ENCODE results near the gene KRTAP19-7. TPM values are rescaled to one million over a fixed set of nuclear protein-coding genes. Genes with fewer than 3 reads are reported as not detected.

Gene KRTAP19-7
- not detected in 2 replicates for total RNA-seq

GRCh38 chr21:30561264-30561895 lies at the start of gene KRTAP19-7:
KRTAP19-7 (minus strand) TSS chr21:30561314; CDS start chr21:30561289, 25 bp downstream.

GRCh38 chr21:30600787-30601186 lies 39.7 kb upstream of the KRTAP19-7 start, which contains the start of gene KRTAP22-1:
KRTAP22-1 (plus strand) TSS chr21:30601087.

GRCh38 chr21:30598802-30599201 lies 37.7 kb upstream of the KRTAP19-7 start, which contains the start of gene KRTAP6-2:
KRTAP6-2 (minus strand) TSS chr21:30598902; CDS start chr21:30598874, 28 bp downstream.

GRCh38 chr21:30592140-30592539 lies 31.0 kb upstream of the KRTAP19-7 start, which contains the start of gene KRTAP6-3:
KRTAP6-3 (plus strand) TSS chr21:30592440; CDS start chr21:30592446, 6 bp downstream.

GRCh38 chr21:30590297-30590696 lies 29.2 kb upstream of the KRTAP19-7 start, which contains the start of gene KRTAP22-2:
KRTAP22-2 (minus strand) TSS chr21:30590397.

GRCh38 chr21:30541764-30542163 lies 19.4 kb downstream of the KRTAP19-7 start, which contains the start of gene KRTAP19-6:
KRTAP19-6 (minus strand) TSS chr21:30541864; CDS start chr21:30541833, 31 bp downstream.

Other genes starting within 250 kb of the KRTAP19-7 start
- not detected in 2 replicates for gene KRTAP26-1, start 241.0 kb downstream of the KRTAP19-7 start, total RNA-seq
- gene KRTAP27-1, start 223.6 kb downstream of the KRTAP19-7 start, total RNA-seq = not detected in 2 replicates
- not detected in 2 replicates for gene KRTAP23-1, start 212.7 kb downstream of the KRTAP19-7 start, total RNA-seq
- gene KRTAP13-2, start 189.0 kb downstream of the KRTAP19-7 start, total RNA-seq = not detected in 2 replicates
- not detected in 2 replicates for gene KRTAP13-1, start 165.3 kb downstream of the KRTAP19-7 start, total RNA-seq
- not detected in 2 replicates for gene KRTAP13-3, start 135.4 kb downstream of the KRTAP19-7 start, total RNA-seq
- not detected in 2 replicates for gene KRTAP13-4, start 131.1 kb downstream of the KRTAP19-7 start, total RNA-seq
- not detected in 2 replicates for gene KRTAP15-1, start 121.0 kb downstream of the KRTAP19-7 start, total RNA-seq
- not detected in 2 replicates for gene KRTAP19-1, start 80.9 kb downstream of the KRTAP19-7 start, total RNA-seq
- gene KRTAP19-2, start 73.9 kb downstream of the KRTAP19-7 start, total RNA-seq = not detected in 2 replicates
- not detected in 2 replicates for gene KRTAP19-3, start 69.3 kb downstream of the KRTAP19-7 start, total RNA-seq
- not detected in 2 replicates for gene KRTAP19-4, start 64.1 kb downstream of the KRTAP19-7 start, total RNA-seq
- gene KRTAP19-5, start 59.2 kb downstream of the KRTAP19-7 start, total RNA-seq = not detected in 2 replicates
- not detected in 2 replicates for gene KRTAP19-6, start 19.4 kb downstream of the KRTAP19-7 start, total RNA-seq
- not detected in 2 replicates for gene KRTAP22-2, start 29.1 kb upstream of the KRTAP19-7 start, total RNA-seq
- gene KRTAP6-3, start 31.1 kb upstream of the KRTAP19-7 start, total RNA-seq = not detected in 2 replicates
- not detected in 2 replicates for gene KRTAP6-2, start 37.6 kb upstream of the KRTAP19-7 start, total RNA-seq
- gene KRTAP22-1, start 39.8 kb upstream of the KRTAP19-7 start, total RNA-seq = not detected in 2 replicates
- gene KRTAP6-1, start 52.6 kb upstream of the KRTAP19-7 start, total RNA-seq = not detected in 2 replicates
- gene KRTAP20-1, start 55.1 kb upstream of the KRTAP19-7 start, total RNA-seq = not detected in 2 replicates
- not detected in 2 replicates for gene KRTAP20-4, start 59.3 kb upstream of the KRTAP19-7 start, total RNA-seq
- not detected in 2 replicates for gene KRTAP20-2, start 73.9 kb upstream of the KRTAP19-7 start, total RNA-seq
- gene KRTAP20-3, start 81.5 kb upstream of the KRTAP19-7 start, total RNA-seq = not detected in 2 replicates
- not detected in 2 replicates for gene KRTAP21-3, start 157.5 kb upstream of the KRTAP19-7 start, total RNA-seq
- not detected in 2 replicates for gene KRTAP21-2, start 185.9 kb upstream of the KRTAP19-7 start, total RNA-seq
- gene KRTAP21-1, start 194.1 kb upstream of the KRTAP19-7 start, total RNA-seq = not detected in 2 replicates

Data from bladder microvascular endothelial cell (primary cell).